ENCODE measurements around the gene TIMP2.

The TIMP2 gene

DNA sequence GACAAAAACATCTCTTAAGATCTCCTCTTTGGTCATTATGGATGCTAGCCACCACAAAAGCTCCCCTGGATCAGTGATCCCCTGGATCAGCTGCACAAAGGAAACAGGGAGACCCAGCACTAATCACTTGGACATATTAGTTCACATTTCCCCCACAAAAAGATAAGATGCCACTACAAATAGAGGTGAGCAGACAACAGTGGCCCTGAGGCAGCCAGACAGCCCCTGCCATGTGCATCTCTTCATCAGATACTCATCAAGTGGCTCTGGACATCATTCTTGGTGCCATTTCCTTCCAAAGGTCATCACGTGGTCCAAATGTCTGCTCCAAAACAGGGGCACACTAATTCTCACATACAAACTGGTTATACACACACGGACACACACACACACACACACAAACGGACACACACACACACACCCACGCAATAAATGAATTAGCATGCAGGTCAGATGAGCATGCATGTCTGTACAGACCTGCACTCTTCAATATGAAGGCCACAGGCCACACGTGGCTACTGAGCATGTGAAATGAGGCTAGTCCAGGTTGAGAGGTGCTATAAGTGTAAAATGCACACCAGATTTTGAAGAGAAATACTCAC lies 88.7 kb downstream of the TIMP2 start:
- DNase-seq (ENCODE audit: low read depth): no peak
- H3K4me3 ChIP-seq (replicated peaks; ENCODE audit: low read depth, low read length): no peak overlapping the region
- no peak for TF ChIP-seq CTCF (IDR thresholded peaks at IDR 0.05; ENCODE audit: low read length, missing control alignments)

DNA sequence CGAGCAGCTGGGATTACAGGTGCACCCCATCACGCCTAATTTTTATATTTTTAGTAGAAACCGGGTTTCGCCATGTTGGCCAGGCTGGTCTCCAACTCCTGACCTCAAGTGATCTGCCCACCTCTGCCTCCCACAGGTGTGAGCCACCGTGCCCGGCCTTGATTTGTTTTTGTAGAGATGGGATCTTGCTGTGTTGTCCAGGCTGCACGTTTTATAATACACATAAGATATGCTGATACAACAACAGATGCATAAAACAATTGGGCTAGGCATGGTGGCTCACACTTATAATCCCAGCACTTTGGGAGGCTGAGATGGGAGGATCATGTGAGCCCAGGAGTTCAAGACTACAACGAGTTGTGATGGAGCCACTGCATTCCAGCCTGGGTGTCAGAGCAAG lies 90.6 kb downstream of the TIMP2 start:
- no peak overlapping the region for H3K4me3 ChIP-seq (replicated peaks; ENCODE audit: low read depth, low read length)
- DNase-seq (ENCODE audit: low read depth): no peak
- no peak for TF ChIP-seq CTCF (IDR thresholded peaks at IDR 0.05; ENCODE audit: low read length, missing control alignments)

DNA sequence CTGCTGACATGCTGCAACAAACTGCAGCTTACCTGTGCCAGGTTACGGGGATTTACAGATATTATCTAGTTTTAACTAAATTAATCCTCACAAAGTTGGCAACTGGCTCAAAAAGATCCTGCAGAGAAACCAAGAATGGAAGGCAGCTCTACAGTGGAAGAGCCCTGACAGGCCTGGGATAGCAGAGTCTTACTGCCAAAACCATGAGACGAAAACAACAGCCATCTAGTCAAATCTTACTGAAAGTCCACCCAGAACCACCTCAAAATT lies 92.7 kb downstream of the TIMP2 start:
- no peak for TF ChIP-seq CTCF (IDR thresholded peaks at IDR 0.05; ENCODE audit: low read length, missing control alignments)
- H3K4me3 ChIP-seq (replicated peaks; ENCODE audit: low read depth, low read length): no peak overlapping the region
- DNase-seq (ENCODE audit: low read depth): no peak

DNA sequence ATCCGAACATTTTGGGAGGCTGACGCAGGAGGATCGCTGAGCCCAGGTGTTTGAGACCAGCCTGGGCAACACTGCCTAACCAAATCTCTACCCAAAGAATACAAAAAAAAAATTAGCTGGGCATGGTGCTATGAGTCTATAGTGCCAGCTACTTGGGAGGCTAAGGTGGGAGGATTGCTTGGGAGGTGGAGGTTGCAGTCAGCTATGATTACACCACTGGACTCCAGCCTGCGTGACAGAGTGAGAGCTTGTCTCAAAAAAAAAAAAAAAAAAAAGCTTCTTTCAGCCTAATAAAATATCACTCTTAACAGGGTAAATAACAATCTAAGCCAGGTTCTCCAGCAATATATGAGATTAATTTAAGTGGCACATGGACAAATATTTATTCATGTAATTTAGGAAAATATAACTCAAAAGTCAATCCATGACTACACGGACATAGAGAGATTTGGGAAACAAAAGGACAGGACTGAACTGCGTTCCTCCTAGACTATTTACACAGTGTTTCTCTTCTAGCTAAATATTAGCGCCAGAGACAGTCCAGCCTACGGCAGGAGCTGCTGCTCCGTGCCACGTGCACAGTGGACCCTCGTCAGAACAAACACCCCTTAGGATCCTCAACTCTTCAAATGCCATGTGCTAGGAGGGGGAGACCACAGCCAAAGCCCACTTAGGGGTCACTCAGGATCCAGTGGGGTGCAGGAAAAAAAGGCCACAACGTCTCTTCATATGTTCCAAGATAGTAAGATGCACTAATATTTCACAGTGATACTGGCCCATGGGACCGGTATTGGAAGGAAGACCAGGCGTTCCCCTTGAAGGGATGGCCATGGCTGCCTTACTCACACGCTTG lies 93.3 kb downstream of the TIMP2 start:
- no peak for DNase-seq (ENCODE audit: low read depth)
- no peak for TF ChIP-seq CTCF (IDR thresholded peaks at IDR 0.05; ENCODE audit: low read length, missing control alignments)
- H3K4me3 ChIP-seq (replicated peaks; ENCODE audit: low read depth, low read length): no peak overlapping the region

DNA sequence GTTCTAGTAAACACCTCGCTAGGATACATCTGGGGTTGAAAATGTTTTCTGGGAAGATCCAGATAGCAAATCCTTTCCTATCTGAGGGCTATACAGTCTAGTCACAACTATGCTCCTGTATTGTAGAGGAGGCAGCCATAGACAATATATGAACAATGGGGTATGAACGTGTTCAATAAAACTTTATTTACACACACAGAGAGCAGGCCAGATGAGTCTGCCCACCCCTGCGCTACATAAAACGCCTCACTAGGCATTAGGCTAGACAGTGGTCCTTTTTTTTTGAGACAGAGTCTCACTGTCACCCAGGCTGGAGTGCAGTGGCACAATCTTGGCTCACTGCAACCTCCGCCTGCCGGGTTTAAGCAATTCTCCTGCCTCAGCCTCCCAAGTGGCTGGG lies 95.7 kb downstream of the TIMP2 start:
- DNase-seq (ENCODE audit: low read depth): no peak
- TF ChIP-seq CTCF (IDR thresholded peaks at IDR 0.05; ENCODE audit: low read length, missing control alignments): no peak
- no peak overlapping the region for H3K4me3 ChIP-seq (replicated peaks; ENCODE audit: low read depth, low read length)

DNA sequence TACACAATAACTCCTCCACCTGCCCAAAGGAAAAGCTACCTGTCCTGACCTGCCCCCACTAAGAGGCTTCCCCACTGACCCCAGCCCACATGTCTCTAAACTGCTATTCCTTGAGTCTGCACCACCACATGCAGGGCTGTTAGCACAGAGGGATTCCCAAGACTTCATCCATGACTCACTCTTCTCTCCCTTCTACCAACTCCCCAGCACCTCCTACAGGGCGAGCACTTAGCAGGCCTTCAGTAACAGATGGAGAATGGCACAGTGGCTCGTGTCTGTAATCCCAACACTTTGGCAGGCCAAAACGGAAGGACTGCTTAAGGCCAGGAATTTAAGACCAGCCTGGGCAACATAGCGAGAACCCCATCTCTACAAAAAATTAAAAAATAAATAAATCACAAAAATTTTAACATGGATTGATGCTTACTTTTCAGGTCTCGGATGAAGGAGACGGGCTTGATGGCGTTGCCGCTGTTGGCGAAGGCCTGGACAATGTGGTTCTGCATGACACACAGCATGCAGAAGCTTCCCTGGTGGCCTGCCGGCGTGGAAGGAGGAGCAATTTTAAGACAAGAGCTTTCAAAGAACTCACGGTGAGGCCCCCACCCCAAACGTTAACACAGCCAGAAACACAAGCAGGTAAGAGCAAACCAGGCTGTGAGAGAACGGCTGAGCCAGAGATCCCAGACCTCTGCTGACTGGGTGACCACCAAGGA lies 96.6 kb downstream of the TIMP2 start:
- peak; percentile 59 for DNase-seq (ENCODE audit: low read depth)

More for the DNA sequence above, 96.6 kb downstream of the TIMP2 start:
- no peak overlapping the region for H3K4me3 ChIP-seq (replicated peaks; ENCODE audit: low read depth, low read length)
- TF ChIP-seq CTCF (IDR thresholded peaks at IDR 0.05; ENCODE audit: low read length, missing control alignments): peak; percentile 56

Data from fibroblast of pulmonary artery (primary cell).